Measurements from ENCODE around the gene MED29.

Gene MED29, protein sequence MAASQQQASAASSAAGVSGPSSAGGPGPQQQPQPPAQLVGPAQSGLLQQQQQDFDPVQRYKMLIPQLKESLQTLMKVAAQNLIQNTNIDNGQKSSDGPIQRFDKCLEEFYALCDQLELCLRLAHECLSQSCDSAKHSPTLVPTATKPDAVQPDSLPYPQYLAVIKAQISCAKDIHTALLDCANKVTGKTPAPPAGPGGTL

GRCh38 chr19:39390751-39391437, at the start of gene MED29, which contains the start of gene PAF1:
Gene MED29, plus strand, starts transcription at chr19:39391378. Its CDS starts 45 bp downstream, at chr19:39391423.
Gene PAF1, minus strand, starts transcription at chr19:39391106. Its CDS starts 242 bp downstream, at chr19:39390864.
- Histone ChIP-seq H3K9ac (peak within 1 kb of the TSS; percentile 55), H2AFZ (peak within 1 kb of the TSS; percentile 88), H3K36me3 (ENCODE audit: control insufficient read depth, insufficient read depth, low read length) (no peaks in the 10 kb centered on the region), H3K4me1 (peaks cover 13% of the 10 kb centered on the region), H3K4me2 (ENCODE audit: low read length) (peak within 1 kb of the TSS; percentile 96), H3K27ac (peak within 1 kb of the TSS; percentile 94), H3K4me3 (ENCODE audit: low read depth, low read length) (peak within 1 kb of the TSS; percentile 94), H3K9me3 (ENCODE audit: control insufficient read depth, low read length) (no peaks in the 10 kb centered on the region), H3K79me2 (peaks cover 15% of the 10 kb centered on the region), H3K27me3 (ENCODE audit: control insufficient read depth, insufficient read depth, low read length) (no peaks in the 10 kb centered on the region)
- TF ChIP-seq CTCF (IDR thresholded peaks at IDR 0.05) = peak; percentile 13

DNA sequence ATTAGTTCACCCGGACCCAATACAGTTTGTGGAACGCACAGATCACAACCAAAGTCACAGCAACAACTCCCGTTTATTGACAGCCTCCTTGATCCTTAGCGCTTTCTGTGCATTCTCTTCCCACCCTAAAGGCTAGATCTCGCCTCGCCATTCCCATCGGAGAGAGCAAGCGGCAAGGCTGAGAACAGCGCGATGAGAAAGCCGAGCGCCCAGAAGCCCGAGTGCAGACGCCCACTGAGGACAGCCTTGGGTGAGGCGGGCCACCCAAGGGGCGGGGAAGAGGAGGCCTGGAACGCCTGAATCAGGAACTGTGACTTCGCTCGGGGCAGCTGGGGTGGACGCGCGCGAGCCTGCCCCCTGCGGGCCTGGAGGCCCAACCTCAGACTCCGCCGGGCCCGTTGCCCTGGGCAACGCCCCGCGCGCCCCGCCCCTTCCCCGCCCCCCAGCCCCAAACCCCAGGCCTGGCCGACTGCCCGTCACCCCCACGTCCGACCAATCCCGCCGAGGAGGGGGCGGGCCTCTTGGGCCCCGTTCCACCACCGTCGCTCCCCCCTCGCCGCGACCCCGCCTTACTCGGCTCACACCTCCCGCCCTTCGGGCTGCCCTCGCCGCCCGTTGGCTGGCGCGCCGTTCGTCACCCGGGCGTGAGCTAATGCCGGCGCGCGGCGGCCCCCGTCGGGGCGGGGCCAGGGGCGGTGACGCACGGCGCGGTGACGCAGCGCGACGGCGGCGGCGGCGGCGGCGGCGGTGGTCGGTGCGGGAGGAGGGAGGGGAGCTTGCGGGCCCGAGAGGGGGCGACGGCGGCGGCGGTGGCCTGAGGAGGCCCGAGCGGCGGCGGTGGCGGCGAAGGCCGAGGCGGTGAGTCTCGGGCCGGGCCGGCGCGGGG, 49.2 kb upstream of the MED29 start, which contains the start of gene SAMD4B:
Gene SAMD4B, plus strand, starts transcription at position 703 of the 886 bp plus-strand sequence. CDS start 14,473 bp downstream, outside the sequence.
- peak within 1 kb of the TSS; percentile 68 for H3K27ac ChIP-seq
- no peaks in the 10 kb centered on the region for H3K4me1 ChIP-seq
- peak within 1 kb of the TSS; percentile 94 for H3K4me3 ChIP-seq (ENCODE audit: low read depth, low read length)
- H3K27me3 ChIP-seq (ENCODE audit: control insufficient read depth, insufficient read depth, low read length) = no peaks in the 10 kb centered on the region
- peak within 1 kb of the TSS; percentile 81 for H2AFZ ChIP-seq
- peak within 1 kb of the TSS; percentile 89 for H3K4me2 ChIP-seq (ENCODE audit: low read length)
- no peaks in the 10 kb centered on the region for H3K9me3 ChIP-seq (ENCODE audit: control insufficient read depth, low read length)
- H3K79me2 ChIP-seq = peaks cover 15% of the 10 kb centered on the region
- H3K9ac ChIP-seq = peak within 1 kb of the TSS; percentile 77
- no peaks in the 10 kb centered on the region for H3K36me3 ChIP-seq (ENCODE audit: control insufficient read depth, insufficient read depth, low read length)
- TF ChIP-seq CTCF (IDR thresholded peaks at IDR 0.05) = peak; percentile 60

GRCh38 chr19:39342647-39343305, 48.4 kb upstream of the MED29 start:
- Histone ChIP-seq H3K4me2 (ENCODE audit: low read length) (peak overlapping the region; percentile 85), H3K4me3 (ENCODE audit: low read depth, low read length) (peak overlapping the region; percentile 84), H3K9me3 (ENCODE audit: control insufficient read depth, low read length) (no peaks in the 10 kb centered on the region), H3K27me3 (ENCODE audit: control insufficient read depth, insufficient read depth, low read length) (no peaks in the 10 kb centered on the region), H2AFZ (no peak overlapping the region), H3K4me1 (no peaks in the 10 kb centered on the region), H3K79me2 (peaks cover 15% of the 10 kb centered on the region), H3K9ac (peak overlapping the region; percentile 41), H3K36me3 (ENCODE audit: control insufficient read depth, insufficient read depth, low read length) (no peaks in the 10 kb centered on the region), H3K27ac (peak overlapping the region; percentile 18)
- no peak for TF ChIP-seq CTCF (IDR thresholded peaks at IDR 0.05)

DNA sequence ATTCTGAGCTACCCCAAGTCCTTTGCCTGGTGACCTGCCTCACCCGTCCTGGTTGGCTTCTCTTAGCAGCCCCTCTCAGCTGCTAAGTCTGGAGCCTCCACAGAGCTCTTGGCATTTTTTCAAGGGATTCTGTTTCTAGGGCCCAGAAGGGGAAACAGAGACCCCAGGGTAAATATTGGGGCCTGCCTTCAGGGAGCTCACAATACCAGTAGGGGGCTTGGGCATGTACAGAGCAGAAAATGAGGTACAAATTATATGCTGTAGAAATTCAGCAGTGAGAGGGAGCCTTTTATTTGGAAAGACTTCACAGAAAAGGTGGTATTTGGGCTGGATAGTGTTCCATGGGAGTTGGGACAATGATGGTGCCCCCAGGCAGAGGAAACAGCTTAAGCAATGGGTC, 45.2 kb upstream of the MED29 start:
- no peak for TF ChIP-seq CTCF (IDR thresholded peaks at IDR 0.05)
- no peaks in the 10 kb centered on the region for H3K4me1 ChIP-seq

More for the DNA sequence above, 45.2 kb upstream of the MED29 start:
- Histone ChIP-seq H3K79me2 (peaks cover 18% of the 10 kb centered on the region), H3K36me3 (ENCODE audit: control insufficient read depth, insufficient read depth, low read length) (no peaks in the 10 kb centered on the region), H3K4me3 (ENCODE audit: low read depth, low read length) (no peak overlapping the region), H3K9ac (no peak overlapping the region), H3K9me3 (ENCODE audit: control insufficient read depth, low read length) (no peaks in the 10 kb centered on the region), H3K27ac (no peak overlapping the region), H2AFZ (no peak overlapping the region), H3K4me2 (ENCODE audit: low read length) (no peak overlapping the region), H3K27me3 (ENCODE audit: control insufficient read depth, insufficient read depth, low read length) (no peaks in the 10 kb centered on the region)
